HG03066 (cell line): Measurements from ENCODE around the gene FAM221B.

Source experiments
- ATAC-seq: cut with Tn5 transposase; IDR thresholded peaks from one replicate; pipeline ENCODE4 v1.9.1; 2021; ENCODE audit warnings: low read depth; ENCODE audit not compliant: unreplicated experiment

The FAM221B gene

GRCh38 chr9:35826071-35826701 lies 2.3 kb downstream of the FAM221B start:
- ATAC-seq, result peak; percentile 41

GRCh38 chr9:35822926-35823325 lies 5.6 kb downstream of the FAM221B start:
- no peak for ATAC-seq

- ATAC-seq, result no peak
Measured at GRCh38 chr9:35820076-35820475, 8.5 kb downstream of the FAM221B start.

DNA sequence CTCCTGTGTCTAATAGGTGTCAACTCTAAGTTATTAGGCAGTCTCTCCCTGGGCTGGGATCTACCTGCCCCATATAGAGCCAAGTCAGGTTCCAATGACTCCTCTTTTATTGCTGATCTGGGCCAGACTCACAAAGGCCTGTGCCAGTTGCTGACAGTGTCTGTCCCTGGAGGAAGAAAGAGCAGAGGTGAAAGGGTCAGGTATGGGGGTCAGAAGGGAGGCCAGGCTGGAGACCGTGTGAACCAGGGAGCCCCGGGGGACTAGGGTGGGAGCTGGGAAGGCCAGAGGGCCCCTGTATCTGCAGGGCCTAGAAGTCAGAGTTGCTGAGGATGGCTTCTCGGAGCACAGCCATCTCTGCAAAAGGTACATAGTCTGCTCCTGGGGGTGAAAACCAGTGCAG lies 10.2 kb downstream of the FAM221B start:
- no peak for ATAC-seq

DNA sequence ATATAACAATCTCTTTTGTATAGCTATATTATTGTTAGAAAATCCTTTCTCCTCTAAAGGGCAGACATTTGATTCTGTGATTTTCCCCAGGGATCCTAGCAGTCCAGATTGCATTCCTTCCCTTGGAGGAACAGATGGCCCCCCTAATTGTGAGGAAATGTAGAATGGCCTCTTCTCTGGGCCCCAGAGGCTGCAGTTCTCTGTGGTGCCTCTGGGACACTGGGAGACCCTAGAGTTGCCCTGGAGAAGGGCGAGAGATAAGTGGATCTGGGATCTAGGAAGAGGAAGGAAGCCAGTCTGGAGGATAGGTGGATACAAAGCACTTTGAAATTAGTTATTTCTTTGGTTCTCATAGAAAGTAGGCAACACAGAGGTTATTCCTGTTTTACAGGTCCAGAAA lies 11.8 kb downstream of the FAM221B start:
- ATAC-seq, result no peak

DNA sequence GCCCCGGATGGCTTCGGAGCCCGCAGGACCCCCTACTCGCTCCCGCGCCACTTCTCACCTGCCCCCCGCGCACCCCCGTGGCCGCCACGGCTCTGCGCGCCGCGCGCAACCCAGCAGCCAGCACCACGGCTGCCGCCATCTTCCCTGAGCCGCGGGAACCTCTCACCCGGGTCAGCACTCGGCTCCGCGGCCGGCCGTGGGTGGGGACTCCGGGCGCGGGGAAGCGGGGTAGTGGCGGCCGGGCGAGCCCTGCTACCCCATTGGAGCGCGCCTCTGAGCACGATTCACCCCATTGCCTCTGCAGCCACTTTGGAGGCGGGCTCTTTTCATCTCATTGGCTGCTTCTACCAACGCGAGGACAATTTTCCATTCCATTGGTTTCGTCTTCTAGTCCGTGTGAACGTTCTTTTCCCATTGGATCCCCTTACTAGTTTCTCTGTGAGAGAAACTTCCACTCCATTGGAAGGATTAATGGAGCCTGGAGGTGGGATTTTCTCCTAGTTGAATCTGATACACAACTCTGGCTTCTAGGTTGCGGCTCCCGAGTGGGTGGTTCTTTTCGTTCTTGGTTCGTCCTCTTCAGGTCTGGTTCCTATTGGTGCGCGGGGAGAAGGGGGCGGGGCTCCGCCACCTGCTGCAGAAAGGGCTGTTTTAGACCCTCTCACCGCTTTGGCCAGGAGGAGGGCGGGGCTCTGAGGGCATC lies 13.5 kb downstream of the FAM221B start, which contains the start of gene HINT2:
TSS of gene HINT2 (minus strand) at position 202 of the 703 bp plus-strand sequence. CDS start at position 139, 63 bp downstream.
- peak; percentile 78 for ATAC-seq

DNA sequence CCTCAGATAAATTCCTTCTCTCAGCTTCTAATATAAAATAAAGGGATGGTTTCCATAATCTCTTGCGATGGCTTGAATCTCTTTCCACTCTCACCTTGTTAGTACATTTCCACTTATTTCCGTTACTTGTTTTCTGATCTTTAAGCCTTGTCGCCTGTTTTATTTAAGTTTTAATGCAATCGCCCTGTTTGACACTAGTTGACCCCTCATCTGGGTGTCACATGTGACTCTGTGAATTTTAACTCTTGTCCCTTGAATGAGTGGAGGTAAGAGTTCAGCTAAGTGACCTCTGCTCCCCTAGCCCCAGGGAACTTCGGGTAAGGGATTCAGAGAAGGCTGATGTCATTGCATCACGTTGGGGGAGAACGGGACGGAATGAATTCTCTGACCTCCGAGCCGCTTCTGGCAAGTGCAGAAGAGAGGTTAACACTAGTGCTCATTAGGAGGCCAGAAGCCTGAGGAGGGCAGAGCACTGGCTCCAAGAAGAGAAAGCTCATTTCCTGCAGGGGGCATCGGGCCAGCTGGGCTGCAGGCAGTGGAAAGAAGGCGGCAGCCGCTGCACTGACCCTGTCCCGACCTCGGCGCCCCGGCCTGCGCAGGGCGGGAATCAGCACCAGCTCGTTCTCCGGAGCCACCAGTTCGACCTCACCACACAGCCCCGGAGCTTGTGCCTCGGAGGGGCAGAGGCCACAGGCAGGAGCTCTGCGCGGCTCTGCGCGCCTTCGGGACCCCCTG lies 14.3 kb downstream of the FAM221B start:
- ATAC-seq, result peak; percentile 27

GRCh38 chr9:35813434-35814105 lies 15.0 kb downstream of the FAM221B start:
- ATAC-seq, result no peak

DNA sequence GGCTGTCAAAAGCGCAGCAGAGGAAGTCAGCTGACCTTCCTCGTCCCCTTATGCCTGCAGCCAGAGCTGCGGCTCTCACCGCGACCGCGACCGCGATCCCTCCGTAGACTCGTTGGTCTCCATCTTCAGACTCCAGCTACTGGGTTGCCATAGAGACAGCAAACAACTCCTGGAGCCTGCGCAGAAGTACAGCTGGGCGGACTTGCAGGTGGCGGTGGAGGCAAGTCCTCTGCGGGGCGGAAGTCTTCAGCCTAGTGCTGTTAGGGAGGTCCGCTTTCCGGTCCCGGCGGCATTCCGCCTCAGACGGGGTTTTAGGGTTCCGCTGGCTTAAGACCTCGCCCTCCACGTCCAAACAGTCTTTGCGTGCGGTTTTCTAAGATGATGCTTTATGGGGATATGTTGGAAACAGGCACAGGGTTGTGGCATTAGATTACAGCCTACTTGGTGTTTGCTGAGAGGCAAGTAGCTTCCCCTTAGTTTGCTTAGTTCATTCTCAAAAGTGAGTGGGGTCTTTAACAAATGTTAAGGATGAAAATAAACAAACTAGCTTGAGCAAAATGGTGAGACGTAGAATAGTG lies 16.4 kb downstream of the FAM221B start, which contains the start of gene SPAG8:
TSS of gene SPAG8 (minus strand) at position 238 of the 578 bp plus-strand sequence. CDS start at position 123, 115 bp downstream.
- peak; percentile 52 for ATAC-seq

DNA sequence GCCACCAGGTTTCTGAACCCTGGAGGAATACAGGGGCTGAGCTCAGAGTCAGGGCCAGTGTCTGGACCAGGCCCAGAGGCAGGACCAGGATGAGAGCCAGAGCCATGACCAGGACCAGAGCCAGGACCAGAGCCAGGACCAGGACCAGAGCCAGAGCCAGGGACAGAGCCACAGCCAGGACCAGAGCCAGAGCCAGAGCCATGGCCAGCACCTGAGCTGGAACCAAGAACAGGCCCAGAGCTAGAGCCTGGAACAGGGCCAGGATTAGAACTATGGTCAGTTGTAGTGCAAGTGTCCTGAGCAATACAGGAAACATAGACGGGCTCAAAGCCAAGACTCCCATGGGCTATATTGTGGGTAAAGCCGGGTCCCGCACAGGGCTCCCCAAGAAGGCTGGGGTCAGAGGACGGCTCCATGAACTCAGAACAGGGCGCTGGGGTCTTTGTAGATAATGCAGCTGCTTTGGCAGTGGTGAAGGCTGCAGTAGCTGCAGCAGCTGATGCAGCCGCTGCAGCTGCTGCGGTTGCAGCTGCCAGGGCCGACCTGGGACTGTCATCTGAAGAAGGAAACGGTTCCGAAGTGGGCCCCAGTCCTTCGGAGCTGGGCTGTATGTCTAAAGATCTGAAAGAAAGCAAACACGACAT lies 17.0 kb downstream of the FAM221B start:
- no peak for ATAC-seq

GRCh38 chr9:35810122-35810521 lies 18.4 kb downstream of the FAM221B start:
- ATAC-seq, result no peak

DNA sequence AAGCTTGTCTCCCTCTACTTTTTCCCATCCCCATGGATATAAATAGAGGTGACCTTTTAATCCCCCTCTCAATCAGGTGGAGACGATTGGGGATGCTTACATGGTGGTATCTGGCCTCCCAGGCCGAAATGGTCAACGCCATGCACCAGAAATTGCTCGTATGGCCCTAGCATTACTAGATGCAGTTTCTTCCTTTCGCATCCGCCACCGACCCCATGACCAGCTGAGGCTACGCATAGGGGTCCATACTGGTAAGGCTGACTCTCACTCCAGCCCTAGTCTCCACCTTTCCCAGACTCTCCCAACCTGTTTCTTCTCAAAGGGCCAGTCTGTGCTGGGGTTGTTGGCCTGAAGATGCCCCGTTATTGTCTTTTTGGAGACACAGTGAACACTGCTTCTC lies 20.1 kb downstream of the FAM221B start:
- ATAC-seq, result no peak

DNA sequence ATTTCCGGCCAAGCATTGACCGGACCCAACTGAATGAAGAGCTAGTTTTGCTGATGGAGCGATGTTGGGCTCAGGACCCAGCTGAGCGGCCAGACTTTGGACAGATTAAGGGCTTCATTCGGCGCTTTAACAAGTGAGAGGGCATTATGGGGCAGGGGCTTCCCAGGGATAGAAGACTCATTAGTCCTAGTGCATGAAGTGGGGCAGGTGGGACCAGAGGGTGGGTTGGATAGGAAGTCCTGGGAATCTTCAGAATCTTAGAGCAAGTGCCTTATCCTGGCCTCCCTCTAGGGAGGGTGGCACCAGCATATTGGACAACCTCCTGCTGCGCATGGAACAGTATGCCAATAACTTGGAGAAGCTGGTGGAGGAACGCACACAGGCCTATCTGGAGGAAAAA lies 22.4 kb downstream of the FAM221B start:
- ATAC-seq, result no peak

- no peak for ATAC-seq
Measured at GRCh38 chr9:35801328-35802128, 27.0 kb downstream of the FAM221B start.

DNA sequence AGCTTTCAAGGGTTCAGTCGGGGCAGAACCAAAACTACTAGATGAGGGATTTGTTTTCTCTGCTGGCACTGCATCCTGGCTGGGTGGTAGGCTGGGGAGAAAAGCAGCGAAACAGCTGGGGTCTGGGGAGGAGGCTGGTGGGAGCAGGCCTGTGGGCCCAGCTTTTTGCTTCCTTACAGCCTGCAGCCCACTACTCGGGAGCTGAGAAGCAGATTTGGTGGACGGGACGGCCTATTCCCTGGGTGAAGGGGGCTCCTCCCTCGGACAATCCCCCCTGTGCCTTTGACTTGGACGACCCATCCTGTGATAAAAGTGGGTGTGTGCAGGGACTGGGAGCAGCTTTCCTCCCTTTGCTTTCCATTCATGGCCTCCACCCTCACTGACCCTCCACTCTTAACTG lies 28.0 kb downstream of the FAM221B start:
- ATAC-seq, result no peak

DNA sequence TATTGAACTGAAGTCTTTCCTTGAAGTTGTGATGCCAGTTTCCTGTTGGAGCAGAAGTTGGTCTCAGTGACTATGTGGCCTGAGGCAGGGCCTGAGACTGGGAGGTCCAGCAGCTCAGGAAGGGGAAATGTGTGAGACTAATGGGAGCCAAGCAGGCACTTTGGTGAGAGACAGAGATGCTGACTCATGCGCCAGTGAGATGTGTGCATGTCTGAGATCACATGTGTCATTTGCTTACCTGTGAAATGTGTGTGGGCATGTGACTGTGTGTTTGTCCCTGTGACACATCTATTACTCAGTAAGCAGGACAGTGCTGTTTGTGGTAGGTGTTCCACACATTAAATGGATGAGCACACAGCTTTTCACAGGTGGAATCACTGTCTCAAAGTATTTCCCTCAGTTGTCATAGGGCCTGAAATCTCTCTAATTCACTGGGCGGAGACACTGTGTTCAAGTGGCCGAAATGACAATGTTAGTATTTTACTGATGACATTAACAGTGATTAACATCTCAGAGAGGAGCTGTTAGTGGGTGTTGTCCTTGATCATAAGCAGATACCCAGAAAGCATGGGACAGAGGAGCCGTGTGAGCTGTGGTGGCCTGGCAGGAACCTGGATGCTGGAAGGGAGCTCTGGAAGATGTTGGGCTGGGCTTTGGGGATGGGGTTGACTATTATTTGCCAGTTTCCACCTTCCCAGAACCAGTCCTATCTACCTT lies 29.7 kb downstream of the FAM221B start:
- ATAC-seq, result no peak

- ATAC-seq, result no peak
Measured at GRCh38 chr9:35797311-35798109, 31.0 kb downstream of the FAM221B start.

GRCh38 chr9:35795695-35796094 lies 32.8 kb downstream of the FAM221B start:
- no peak for ATAC-seq
